HEK293 (cell line): ENCODE results near the gene MAPK11.

ENCODE experiments used
- CTCF ChIP-seq: fragments of 450-650 bp; formaldehyde crosslinking; IDR thresholded peaks from 2 replicates; pipeline ENCODE4 v1.5.1; 2016; ENCODE audit warnings: missing biosample characterization, missing genetic modification characterization
- MEIS1 ChIP-seq: sonication (generic); formaldehyde crosslinking; IDR thresholded peaks from 2 replicates; pipeline ENCODE4 v1.8.1; 2022; ENCODE audit warnings: missing genetic modification reagents, mild to moderate bottlenecking, borderline replicate concordance
- MYNN ChIP-seq: fragments of 450-650 bp; formaldehyde crosslinking; IDR thresholded peaks from 2 replicates; pipeline ENCODE4 v1.5.1; 2016; ENCODE audit warnings: missing biosample characterization, missing genetic modification characterization, borderline replicate concordance
- ZBTB44 ChIP-seq: fragments of 450-650 bp; IDR thresholded peaks from 2 replicates; pipeline ENCODE4 v1.5.1; 2018; ENCODE audit warnings: missing biosample characterization, mild to moderate bottlenecking, missing genetic modification characterization
- ZBTB8A ChIP-seq: fragments of 450-650 bp; formaldehyde crosslinking; IDR thresholded peaks from 2 replicates; pipeline ENCODE4 v1.5.1; 2016; ENCODE audit warnings: missing biosample characterization, missing genetic modification characterization
- ZFP69B ChIP-seq: fragments of 450-650 bp; formaldehyde crosslinking; IDR thresholded peaks from 2 replicates; pipeline ENCODE4 v1.5.1; 2016; ENCODE audit warnings: missing biosample characterization, missing genetic modification characterization
- ZNF214 ChIP-seq: fragments of 450-650 bp; formaldehyde crosslinking; IDR thresholded peaks from 2 replicates; pipeline ENCODE4 v1.5.1; 2017; ENCODE audit warnings: missing biosample characterization, mild to moderate bottlenecking, missing genetic modification characterization, borderline replicate concordance
- ZNF473 ChIP-seq: fragments of 450-650 bp; formaldehyde crosslinking; IDR thresholded peaks from 2 replicates; pipeline ENCODE4 v1.5.1; 2017; ENCODE audit warnings: missing biosample characterization, missing genetic modification characterization
- ZNF555 ChIP-seq: fragments of 450-650 bp; formaldehyde crosslinking; conservative IDR thresholded peaks from 2 replicates; pipeline ENCODE4 v1.5.1; 2017; ENCODE audit warnings: missing biosample characterization, mild to moderate bottlenecking, missing genetic modification characterization, inconsistent platforms
- ZNF560 ChIP-seq: fragments of 450-650 bp; formaldehyde crosslinking; IDR thresholded peaks from 2 replicates; pipeline ENCODE4 v1.5.1; 2017; ENCODE audit warnings: missing biosample characterization, missing genetic modification characterization, borderline replicate concordance
- ZNF791 ChIP-seq: fragments of 450-650 bp; formaldehyde crosslinking; IDR thresholded peaks from 2 replicates; pipeline ENCODE4 v1.5.1; 2016; ENCODE audit warnings: missing biosample characterization, missing genetic modification characterization
- TF ChIP-seq, protein P1 (sequence below): fragments of 450-650 bp; formaldehyde crosslinking; IDR thresholded peaks from 2 replicates; pipeline ENCODE4 v1.5.1; 2016; ENCODE audit warnings: missing biosample characterization, missing genetic modification characterization
- TF ChIP-seq, protein P2 (sequence below): fragments of 450-650 bp; formaldehyde crosslinking; IDR thresholded peaks from 2 replicates; pipeline ENCODE4 v1.5.1; 2016; ENCODE audit warnings: missing biosample characterization, missing genetic modification characterization
- TF ChIP-seq, protein P3 (sequence below): fragments of 450-650 bp; formaldehyde crosslinking; IDR thresholded peaks from 2 replicates; pipeline ENCODE4 v1.5.1; 2016; ENCODE audit warnings: missing biosample characterization, missing genetic modification characterization

- TF ChIP-seq CTCF (tag by site-specific recombination): no peak
- TF ChIP-seq, protein P1, sequence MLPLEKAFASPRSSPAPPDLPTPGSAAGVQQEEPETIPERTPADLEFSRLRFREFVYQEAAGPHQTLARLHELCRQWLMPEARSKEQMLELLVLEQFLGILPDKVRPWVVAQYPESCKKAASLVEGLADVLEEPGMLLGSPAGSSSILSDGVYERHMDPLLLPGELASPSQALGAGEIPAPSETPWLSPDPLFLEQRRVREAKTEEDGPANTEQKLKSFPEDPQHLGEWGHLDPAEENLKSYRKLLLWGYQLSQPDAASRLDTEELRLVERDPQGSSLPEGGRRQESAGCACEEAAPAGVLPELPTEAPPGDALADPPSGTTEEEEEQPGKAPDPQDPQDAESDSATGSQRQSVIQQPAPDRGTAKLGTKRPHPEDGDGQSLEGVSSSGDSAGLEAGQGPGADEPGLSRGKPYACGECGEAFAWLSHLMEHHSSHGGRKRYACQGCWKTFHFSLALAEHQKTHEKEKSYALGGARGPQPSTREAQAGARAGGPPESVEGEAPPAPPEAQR: no peak
- TF ChIP-seq ZNF473 (tag by site-specific recombination): no peak
- TF ChIP-seq ZNF560 (tag by site-specific recombination): no peak
- TF ChIP-seq, protein P2, sequence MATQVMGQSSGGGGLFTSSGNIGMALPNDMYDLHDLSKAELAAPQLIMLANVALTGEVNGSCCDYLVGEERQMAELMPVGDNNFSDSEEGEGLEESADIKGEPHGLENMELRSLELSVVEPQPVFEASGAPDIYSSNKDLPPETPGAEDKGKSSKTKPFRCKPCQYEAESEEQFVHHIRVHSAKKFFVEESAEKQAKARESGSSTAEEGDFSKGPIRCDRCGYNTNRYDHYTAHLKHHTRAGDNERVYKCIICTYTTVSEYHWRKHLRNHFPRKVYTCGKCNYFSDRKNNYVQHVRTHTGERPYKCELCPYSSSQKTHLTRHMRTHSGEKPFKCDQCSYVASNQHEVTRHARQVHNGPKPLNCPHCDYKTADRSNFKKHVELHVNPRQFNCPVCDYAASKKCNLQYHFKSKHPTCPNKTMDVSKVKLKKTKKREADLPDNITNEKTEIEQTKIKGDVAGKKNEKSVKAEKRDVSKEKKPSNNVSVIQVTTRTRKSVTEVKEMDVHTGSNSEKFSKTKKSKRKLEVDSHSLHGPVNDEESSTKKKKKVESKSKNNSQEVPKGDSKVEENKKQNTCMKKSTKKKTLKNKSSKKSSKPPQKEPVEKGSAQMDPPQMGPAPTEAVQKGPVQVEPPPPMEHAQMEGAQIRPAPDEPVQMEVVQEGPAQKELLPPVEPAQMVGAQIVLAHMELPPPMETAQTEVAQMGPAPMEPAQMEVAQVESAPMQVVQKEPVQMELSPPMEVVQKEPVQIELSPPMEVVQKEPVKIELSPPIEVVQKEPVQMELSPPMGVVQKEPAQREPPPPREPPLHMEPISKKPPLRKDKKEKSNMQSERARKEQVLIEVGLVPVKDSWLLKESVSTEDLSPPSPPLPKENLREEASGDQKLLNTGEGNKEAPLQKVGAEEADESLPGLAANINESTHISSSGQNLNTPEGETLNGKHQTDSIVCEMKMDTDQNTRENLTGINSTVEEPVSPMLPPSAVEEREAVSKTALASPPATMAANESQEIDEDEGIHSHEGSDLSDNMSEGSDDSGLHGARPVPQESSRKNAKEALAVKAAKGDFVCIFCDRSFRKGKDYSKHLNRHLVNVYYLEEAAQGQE (tag by site-specific recombination): no peak
- no peak for TF ChIP-seq MEIS1 (CRISPR knock-in tag)
- TF ChIP-seq ZBTB8A (tag by site-specific recombination): no peak
- TF ChIP-seq ZBTB44: no peak
- no peak for TF ChIP-seq ZNF214
- TF ChIP-seq ZNF555: no peak
- TF ChIP-seq, protein P3, sequence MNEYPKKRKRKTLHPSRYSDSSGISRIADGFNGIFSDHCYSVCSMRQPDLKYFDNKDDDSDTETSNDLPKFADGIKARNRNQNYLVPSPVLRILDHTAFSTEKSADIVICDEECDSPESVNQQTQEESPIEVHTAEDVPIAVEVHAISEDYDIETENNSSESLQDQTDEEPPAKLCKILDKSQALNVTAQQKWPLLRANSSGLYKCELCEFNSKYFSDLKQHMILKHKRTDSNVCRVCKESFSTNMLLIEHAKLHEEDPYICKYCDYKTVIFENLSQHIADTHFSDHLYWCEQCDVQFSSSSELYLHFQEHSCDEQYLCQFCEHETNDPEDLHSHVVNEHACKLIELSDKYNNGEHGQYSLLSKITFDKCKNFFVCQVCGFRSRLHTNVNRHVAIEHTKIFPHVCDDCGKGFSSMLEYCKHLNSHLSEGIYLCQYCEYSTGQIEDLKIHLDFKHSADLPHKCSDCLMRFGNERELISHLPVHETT: no peak
- no peak for TF ChIP-seq ZNF791 (tag by site-specific recombination)
- no peak for TF ChIP-seq MYNN (tag by site-specific recombination)
- TF ChIP-seq ZFP69B (tag by site-specific recombination): no peak
Observed at GRCh38 chr22:50262973-50263617, 7.1 kb downstream of the MAPK11 start.
